GM23338 (cell line): Measurements from ENCODE around the gene MICAL1. TPM values are rescaled to one million over a fixed set of nuclear protein-coding genes. Genes with fewer than 3 reads are reported as not detected.
A peak's percentile ranks its signal among the peaks of the same experiment; 100 is the strongest.

Experiments
- ATAC-seq: fragments of 200-7000 bp; cut with Tn5 transposase; 3 replicates; pipeline ENCODE4 v1.9.1; 2020
- DNase-seq: peaks from one replicate; pipeline ENCODE4 v3.0.0-alpha.2; 2015; ENCODE audit warnings: low spot score
- H2AFZ ChIP-seq: fragments of 200-600 bp; sonication (generic); 2 replicates; pipeline ENCODE4 v1.8.0; 2016; ENCODE audit warnings: antibody characterized with exemption, mild to moderate bottlenecking, moderate library complexity
- H3F3A ChIP-seq: fragments of 200-600 bp; sonication (generic); replicated peaks from 2 replicates; pipeline ENCODE4 v1.8.0; 2017; ENCODE audit warnings: antibody characterized with exemption, mixed run types, low read depth
- H3K27ac ChIP-seq: fragments of 200-600 bp; sonication (generic); 2 replicates; pipeline ENCODE4 v1.6.1; 2016; ENCODE audit warnings: low read depth
- H3K27me3 ChIP-seq: fragments of 200-600 bp; sonication (generic); 2 replicates; pipeline ENCODE4 v1.8.0; 2016; ENCODE audit warnings: mild to moderate bottlenecking, mixed run types, moderate library complexity; ENCODE audit not compliant: insufficient read depth
- H3K36me3 ChIP-seq: fragments of 200-600 bp; sonication (generic); 2 replicates; pipeline ENCODE4 v1.8.0; 2016; ENCODE audit warnings: mild to moderate bottlenecking; ENCODE audit not compliant: insufficient read depth
- H3K4me1 ChIP-seq: fragments of 200-600 bp; sonication (generic); 2 replicates; pipeline ENCODE4 v1.8.0; 2016; ENCODE audit warnings: mild to moderate bottlenecking, moderate library complexity; ENCODE audit not compliant: insufficient read depth
- H3K4me2 ChIP-seq: fragments of 200-600 bp; sonication (generic); 2 replicates; pipeline ENCODE4 v1.7.1; 2017; ENCODE audit warnings: mixed run types
- H3K4me3 ChIP-seq: fragments of 200-600 bp; sonication (generic); 2 replicates; pipeline ENCODE4 v1.6.1; 2016; ENCODE audit warnings: mixed run types
- H3K79me2 ChIP-seq: fragments of 200-600 bp; sonication (generic); replicated peaks from 2 replicates; pipeline ENCODE4 v1.8.0; 2017; ENCODE audit warnings: mild to moderate bottlenecking; ENCODE audit not compliant: insufficient read depth
- H3K9me2 ChIP-seq: fragments of 200-600 bp; sonication (generic); 2 replicates; pipeline ENCODE4 v1.8.0; 2017; ENCODE audit not compliant: insufficient read depth
- H4K20me1 ChIP-seq: fragments of 200-600 bp; sonication (generic); replicated peaks from 2 replicates; pipeline ENCODE4 v1.8.0; 2017; ENCODE audit warnings: mild to moderate bottlenecking; ENCODE audit not compliant: insufficient read depth
- H3K27ac Mint-ChIP-seq: 2 replicates; pipeline ENCODE4 v1.8.0; 2020; ENCODE audit warnings: inconsistent platforms, mild to moderate bottlenecking, moderate library complexity, mixed read lengths
- H3K27me3 Mint-ChIP-seq: 3 replicates; pipeline ENCODE4 v1.8.0; 2022; ENCODE audit warnings: low read depth, mild to moderate bottlenecking, moderate library complexity, mixed read lengths, inconsistent platforms; ENCODE audit not compliant: insufficient read depth, poor library complexity
- H3K36me3 Mint-ChIP-seq: 3 replicates; pipeline ENCODE4 v1.8.0; 2021; ENCODE audit warnings: low read depth, mild to moderate bottlenecking, inconsistent platforms, moderate library complexity, mixed read lengths
- H3K4me1 Mint-ChIP-seq: 3 replicates; pipeline ENCODE4 v1.8.0; 2020; ENCODE audit warnings: mild to moderate bottlenecking, inconsistent platforms, mixed read lengths
- H3K4me3 Mint-ChIP-seq: 3 replicates; pipeline ENCODE4 v1.8.0; 2021; ENCODE audit warnings: moderate library complexity, mild to moderate bottlenecking, inconsistent platforms, mixed read lengths
- H3K9me3 Mint-ChIP-seq: 3 replicates; pipeline ENCODE4 v1.8.0; 2020; ENCODE audit warnings: moderate library complexity, mild to moderate bottlenecking, inconsistent platforms, mixed read lengths
- POLR2AphosphoS5 ChIP-seq: IDR thresholded peaks from 2 replicates; pipeline ENCODE4 v1.6.1; 2016; ENCODE audit warnings: antibody characterized with exemption, low read depth
- polyA plus RNA-seq: library from polyadenylated mRNA; unstranded; fragments of >200 nt; fragmentation: Nextera tagmentation; extraction: Ambion mirVana; gene quantifications from 2 replicates; pipeline ENCODE4 v1.2.1, GENCODE V29; 2016
- total RNA-seq: library from RNA; depleted of rRNA; stranded (reverse); fragments of >200 nt; shearing (Covaris generic); gene quantifications from 2 replicates; pipeline ENCODE4 v1.2.3, GENCODE V29; 2014
- TF ChIP-seq, protein P1 (sequence below), 2 experiments: fragments of 200-600 bp in 1 of 2; sonication (generic) in 1 of 2; conservative IDR thresholded peaks; 2 replicates each; pipeline versions ENCODE4 v1.5.1 to v1.6.1; 2016 to 2017; ENCODE audit warnings: antibody characterized with exemption in 2 of 2, low read depth in 2 of 2, mild to moderate bottlenecking in 2 of 2, moderate library complexity in 1 of 2
- TF ChIP-seq, protein P2 (sequence below): fragments of 250-450 bp; sonication (Bioruptor Pico); IDR thresholded peaks from 2 replicates; pipeline ENCODE4 v1.5.0; 2020; ENCODE audit warnings: mild to moderate bottlenecking, moderate library complexity

MICAL1 gene
- total and polyA plus RNA-seq, 2 experiments from 2014 or later, result 27.8 to 77.8 TPM

- H3K27ac Mint-ChIP-seq, result no peak overlapping the region
- H3F3A ChIP-seq, result no peaks in the 10 kb centered on the region
- TF ChIP-seq, protein P1, sequence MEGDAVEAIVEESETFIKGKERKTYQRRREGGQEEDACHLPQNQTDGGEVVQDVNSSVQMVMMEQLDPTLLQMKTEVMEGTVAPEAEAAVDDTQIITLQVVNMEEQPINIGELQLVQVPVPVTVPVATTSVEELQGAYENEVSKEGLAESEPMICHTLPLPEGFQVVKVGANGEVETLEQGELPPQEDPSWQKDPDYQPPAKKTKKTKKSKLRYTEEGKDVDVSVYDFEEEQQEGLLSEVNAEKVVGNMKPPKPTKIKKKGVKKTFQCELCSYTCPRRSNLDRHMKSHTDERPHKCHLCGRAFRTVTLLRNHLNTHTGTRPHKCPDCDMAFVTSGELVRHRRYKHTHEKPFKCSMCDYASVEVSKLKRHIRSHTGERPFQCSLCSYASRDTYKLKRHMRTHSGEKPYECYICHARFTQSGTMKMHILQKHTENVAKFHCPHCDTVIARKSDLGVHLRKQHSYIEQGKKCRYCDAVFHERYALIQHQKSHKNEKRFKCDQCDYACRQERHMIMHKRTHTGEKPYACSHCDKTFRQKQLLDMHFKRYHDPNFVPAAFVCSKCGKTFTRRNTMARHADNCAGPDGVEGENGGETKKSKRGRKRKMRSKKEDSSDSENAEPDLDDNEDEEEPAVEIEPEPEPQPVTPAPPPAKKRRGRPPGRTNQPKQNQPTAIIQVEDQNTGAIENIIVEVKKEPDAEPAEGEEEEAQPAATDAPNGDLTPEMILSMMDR (conservative IDR thresholded peaks at IDR 0.05; ENCODE audit: low read depth in 2 of 2), result peak in 1 of 2 experiments; percentile 52; a peak in 3 of 4 replicates
- TF ChIP-seq POLR2AphosphoS5, result no peak
- no peaks in the 10 kb centered on the region for H3K9me3 Mint-ChIP-seq
- no peaks in the 10 kb centered on the region for H3K79me2 ChIP-seq
- no peak overlapping the region for H3K4me2 ChIP-seq
- no peaks in the 10 kb centered on the region for H3K27me3 ChIP-seq
- H3K4me1 Mint-ChIP-seq, result peaks cover 6% of the 10 kb centered on the region
- H3K27ac ChIP-seq, result no peak overlapping the region
- DNase-seq (peak; percentile 39), ATAC-seq (peak; percentile 45)
- H4K20me1 ChIP-seq, result peaks cover 4% of the 10 kb centered on the region
- no peak overlapping the region for H3K4me3 Mint-ChIP-seq
- H3K36me3 ChIP-seq, result peaks cover 3% of the 10 kb centered on the region; the same call in 1 of the 2 replicates
- H3K4me1 ChIP-seq, result no peaks in the 10 kb centered on the region
- H3K27me3 Mint-ChIP-seq, result peaks cover 19% of the 10 kb centered on the region
- no peaks in the 10 kb centered on the region for H3K9me2 ChIP-seq
- no peak overlapping the region for H2AFZ ChIP-seq
- H3K36me3 Mint-ChIP-seq, result peaks cover 26% of the 10 kb centered on the region
- no peak overlapping the region for H3K4me3 ChIP-seq
Observed at GRCh38 chr6:109447878-109448555, 7.6 kb downstream of the MICAL1 start.

DNA sequence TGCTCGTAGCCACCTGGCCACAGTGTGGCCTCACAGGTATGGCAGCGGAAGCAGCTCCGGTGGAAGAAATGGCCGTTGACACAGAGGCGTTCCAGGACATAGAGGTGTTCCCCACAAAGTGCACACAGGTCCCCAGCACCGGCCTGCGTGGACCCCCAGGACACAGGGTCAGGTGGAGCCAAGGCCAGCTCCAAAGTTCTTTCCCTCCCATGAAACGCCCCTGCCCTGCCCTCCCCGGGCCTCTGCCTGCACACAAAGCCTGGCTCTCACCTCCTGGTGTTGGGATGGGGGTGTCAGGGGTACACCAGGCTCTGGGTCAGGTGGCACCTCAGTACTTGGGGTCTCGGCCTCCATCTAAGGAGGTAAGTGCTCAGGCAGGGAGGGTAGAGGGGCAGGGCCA lies 8.5 kb downstream of the MICAL1 start:
- Mint-ChIP-seq H3K4me1 (peaks cover 9% of the 10 kb centered on the region), H3K9me3 (no peaks in the 10 kb centered on the region), H3K4me3 (no peak overlapping the region), H3K36me3 (peaks cover 31% of the 10 kb centered on the region), H3K27ac (no peak overlapping the region), H3K27me3 (peaks cover 21% of the 10 kb centered on the region)
- H3K4me2 ChIP-seq, result no peak overlapping the region
- DNase-seq (no peak), ATAC-seq (no peak)
- H2AFZ ChIP-seq, result no peak overlapping the region
- H3K4me1 ChIP-seq, result 0 out of 2 replicates have a peak, but pooled peaks cover under 1% of the 10 kb centered on the region
- no peaks in the 10 kb centered on the region for H3K27me3 ChIP-seq
- peak; percentile 17; the same call in 1 of the 2 replicates for TF ChIP-seq POLR2AphosphoS5
- TF ChIP-seq, protein P2, sequence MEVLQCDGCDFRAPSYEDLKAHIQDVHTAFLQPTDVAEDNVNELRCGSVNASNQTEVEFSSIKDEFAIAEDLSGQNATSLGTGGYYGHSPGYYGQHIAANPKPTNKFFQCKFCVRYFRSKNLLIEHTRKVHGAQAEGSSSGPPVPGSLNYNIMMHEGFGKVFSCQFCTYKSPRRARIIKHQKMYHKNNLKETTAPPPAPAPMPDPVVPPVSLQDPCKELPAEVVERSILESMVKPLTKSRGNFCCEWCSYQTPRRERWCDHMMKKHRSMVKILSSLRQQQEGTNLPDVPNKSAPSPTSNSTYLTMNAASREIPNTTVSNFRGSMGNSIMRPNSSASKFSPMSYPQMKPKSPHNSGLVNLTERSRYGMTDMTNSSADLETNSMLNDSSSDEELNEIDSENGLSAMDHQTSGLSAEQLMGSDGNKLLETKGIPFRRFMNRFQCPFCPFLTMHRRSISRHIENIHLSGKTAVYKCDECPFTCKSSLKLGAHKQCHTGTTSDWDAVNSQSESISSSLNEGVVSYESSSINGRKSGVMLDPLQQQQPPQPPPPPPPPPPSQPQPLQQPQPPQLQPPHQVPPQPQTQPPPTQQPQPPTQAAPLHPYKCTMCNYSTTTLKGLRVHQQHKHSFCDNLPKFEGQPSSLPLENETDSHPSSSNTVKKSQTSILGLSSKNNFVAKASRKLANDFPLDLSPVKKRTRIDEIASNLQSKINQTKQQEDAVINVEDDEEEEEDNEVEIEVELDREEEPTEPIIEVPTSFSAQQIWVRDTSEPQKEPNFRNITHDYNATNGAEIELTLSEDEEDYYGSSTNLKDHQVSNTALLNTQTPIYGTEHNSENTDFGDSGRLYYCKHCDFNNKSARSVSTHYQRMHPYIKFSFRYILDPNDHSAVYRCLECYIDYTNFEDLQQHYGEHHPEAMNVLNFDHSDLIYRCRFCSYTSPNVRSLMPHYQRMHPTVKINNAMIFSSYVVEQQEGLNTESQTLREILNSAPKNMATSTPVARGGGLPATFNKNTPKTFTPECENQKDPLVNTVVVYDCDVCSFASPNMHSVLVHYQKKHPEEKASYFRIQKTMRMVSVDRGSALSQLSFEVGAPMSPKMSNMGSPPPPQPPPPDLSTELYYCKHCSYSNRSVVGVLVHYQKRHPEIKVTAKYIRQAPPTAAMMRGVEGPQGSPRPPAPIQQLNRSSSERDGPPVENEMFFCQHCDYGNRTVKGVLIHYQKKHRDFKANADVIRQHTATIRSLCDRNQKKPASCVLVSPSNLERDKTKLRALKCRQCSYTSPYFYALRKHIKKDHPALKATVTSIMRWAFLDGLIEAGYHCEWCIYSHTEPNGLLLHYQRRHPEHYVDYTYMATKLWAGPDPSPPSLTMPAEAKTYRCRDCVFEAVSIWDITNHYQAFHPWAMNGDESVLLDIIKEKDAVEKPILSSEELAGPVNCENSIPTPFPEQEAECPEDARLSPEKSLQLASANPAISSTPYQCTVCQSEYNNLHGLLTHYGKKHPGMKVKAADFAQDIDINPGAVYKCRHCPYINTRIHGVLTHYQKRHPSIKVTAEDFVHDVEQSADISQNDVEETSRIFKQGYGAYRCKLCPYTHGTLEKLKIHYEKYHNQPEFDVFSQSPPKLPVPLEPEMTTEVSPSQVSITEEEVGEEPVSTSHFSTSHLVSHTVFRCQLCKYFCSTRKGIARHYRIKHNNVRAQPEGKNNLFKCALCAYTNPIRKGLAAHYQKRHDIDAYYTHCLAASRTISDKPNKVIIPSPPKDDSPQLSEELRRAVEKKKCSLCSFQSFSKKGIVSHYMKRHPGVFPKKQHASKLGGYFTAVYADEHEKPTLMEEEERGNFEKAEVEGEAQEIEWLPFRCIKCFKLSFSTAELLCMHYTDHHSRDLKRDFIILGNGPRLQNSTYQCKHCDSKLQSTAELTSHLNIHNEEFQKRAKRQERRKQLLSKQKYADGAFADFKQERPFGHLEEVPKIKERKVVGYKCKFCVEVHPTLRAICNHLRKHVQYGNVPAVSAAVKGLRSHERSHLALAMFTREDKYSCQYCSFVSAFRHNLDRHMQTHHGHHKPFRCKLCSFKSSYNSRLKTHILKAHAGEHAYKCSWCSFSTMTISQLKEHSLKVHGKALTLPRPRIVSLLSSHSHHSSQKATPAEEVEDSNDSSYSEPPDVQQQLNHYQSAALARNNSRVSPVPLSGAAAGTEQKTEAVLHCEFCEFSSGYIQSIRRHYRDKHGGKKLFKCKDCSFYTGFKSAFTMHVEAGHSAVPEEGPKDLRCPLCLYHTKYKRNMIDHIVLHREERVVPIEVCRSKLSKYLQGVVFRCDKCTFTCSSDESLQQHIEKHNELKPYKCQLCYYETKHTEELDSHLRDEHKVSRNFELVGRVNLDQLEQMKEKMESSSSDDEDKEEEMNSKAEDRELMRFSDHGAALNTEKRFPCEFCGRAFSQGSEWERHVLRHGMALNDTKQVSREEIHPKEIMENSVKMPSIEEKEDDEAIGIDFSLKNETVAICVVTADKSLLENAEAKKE (CRISPR knock-in tag), result no peak
- peaks cover 3% of the 10 kb centered on the region; the same call in 1 of the 2 replicates for H3K36me3 ChIP-seq
- H3K79me2 ChIP-seq, result no peaks in the 10 kb centered on the region
- no peak overlapping the region for H3K4me3 ChIP-seq
- H4K20me1 ChIP-seq, result peaks cover 4% of the 10 kb centered on the region
- H3F3A ChIP-seq, result no peaks in the 10 kb centered on the region
- no peak overlapping the region for H3K27ac ChIP-seq
- no peaks in the 10 kb centered on the region for H3K9me2 ChIP-seq
